ENCODE data around the gene PELI2.
A peak's percentile ranks its signal among the peaks of the same experiment; 100 is the strongest.

The PELI2 gene

DNA sequence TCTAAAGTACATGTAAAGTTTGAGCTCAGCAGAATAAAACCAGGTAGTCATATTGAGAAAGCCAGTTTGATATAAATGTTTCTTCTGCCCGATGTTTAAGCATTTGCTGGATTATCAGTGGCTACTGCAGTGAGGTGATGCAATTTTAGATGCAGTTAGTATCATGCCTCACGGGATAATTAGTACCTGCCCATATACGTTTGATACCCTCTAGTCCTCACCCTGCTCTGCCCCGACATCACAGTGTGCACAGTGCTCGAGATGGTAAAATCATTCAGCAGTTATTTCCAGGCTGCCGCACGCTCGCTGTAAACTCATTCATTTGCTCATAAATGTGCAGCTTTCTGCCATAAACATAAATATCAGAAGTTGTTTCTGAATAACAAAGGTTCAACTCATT is 152.7 kb downstream of the PELI2 start:
- TF ChIP-seq, protein P1, sequence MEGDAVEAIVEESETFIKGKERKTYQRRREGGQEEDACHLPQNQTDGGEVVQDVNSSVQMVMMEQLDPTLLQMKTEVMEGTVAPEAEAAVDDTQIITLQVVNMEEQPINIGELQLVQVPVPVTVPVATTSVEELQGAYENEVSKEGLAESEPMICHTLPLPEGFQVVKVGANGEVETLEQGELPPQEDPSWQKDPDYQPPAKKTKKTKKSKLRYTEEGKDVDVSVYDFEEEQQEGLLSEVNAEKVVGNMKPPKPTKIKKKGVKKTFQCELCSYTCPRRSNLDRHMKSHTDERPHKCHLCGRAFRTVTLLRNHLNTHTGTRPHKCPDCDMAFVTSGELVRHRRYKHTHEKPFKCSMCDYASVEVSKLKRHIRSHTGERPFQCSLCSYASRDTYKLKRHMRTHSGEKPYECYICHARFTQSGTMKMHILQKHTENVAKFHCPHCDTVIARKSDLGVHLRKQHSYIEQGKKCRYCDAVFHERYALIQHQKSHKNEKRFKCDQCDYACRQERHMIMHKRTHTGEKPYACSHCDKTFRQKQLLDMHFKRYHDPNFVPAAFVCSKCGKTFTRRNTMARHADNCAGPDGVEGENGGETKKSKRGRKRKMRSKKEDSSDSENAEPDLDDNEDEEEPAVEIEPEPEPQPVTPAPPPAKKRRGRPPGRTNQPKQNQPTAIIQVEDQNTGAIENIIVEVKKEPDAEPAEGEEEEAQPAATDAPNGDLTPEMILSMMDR (IDR thresholded peaks at IDR 0.05), result no peak
- Mint-ChIP-seq H3K9me3 (peaks cover 13% of the 10 kb centered on the region), H3K4me3 (no peak overlapping the region), H3K27me3 (ENCODE audit: low read depth, poor library complexity) (peaks cover 6% of the 10 kb centered on the region), H3K27ac (no peak overlapping the region), H3K36me3 (ENCODE audit: low read depth) (peaks cover 18% of the 10 kb centered on the region), H3K4me1 (no peaks in the 10 kb centered on the region)
- no peak for DNase-seq

DNA sequence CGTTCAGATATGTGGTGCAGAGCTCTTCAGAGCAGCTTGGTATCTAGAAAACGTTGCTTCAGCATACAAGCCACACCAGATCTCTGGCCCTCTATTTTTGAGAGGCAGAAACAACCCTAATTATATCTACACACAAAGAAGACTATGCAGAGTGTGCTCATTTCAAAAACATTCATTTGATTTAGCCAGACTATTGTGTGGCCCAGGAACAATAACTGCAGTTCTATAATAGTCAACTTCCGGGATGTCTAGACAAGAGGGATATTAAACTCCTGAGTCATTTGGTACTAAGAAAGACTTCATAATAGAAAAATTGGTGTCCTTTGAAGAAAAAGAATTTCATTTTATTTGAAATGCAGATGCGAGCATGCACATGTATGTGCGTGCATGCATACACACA is 153.8 kb downstream of the PELI2 start:
- DNase-seq, result no peak
- Mint-ChIP-seq H3K9me3 (peaks cover 23% of the 10 kb centered on the region), H3K36me3 (ENCODE audit: low read depth) (peaks cover 28% of the 10 kb centered on the region), H3K27me3 (ENCODE audit: low read depth, poor library complexity) (peaks cover 6% of the 10 kb centered on the region), H3K4me1 (no peaks in the 10 kb centered on the region), H3K4me3 (no peak overlapping the region), H3K27ac (no peak overlapping the region)
- TF ChIP-seq, protein P1 (IDR thresholded peaks at IDR 0.05), result no peak

DNA sequence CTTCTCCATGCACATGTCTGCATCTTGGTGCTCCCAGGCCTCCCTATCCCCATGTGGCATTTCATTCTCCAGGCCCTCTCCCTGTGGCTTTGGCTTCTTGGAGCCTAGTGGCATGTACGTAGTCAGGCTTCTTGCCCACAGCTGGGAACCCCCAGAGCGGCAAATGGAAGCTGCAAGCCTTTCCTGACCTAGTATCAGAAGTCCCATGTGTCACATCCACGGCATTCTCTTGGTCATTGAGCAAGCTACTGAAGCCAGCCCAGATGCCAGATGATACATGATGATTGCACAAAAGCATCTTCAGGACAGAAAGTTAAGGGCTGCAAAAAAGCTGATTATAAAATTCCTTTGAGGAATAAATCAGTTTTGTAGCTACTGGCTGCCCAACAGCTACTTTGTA is 154.9 kb downstream of the PELI2 start:
- Mint-ChIP-seq H3K27me3 (ENCODE audit: low read depth, poor library complexity) (peaks cover 6% of the 10 kb centered on the region), H3K4me1 (no peaks in the 10 kb centered on the region), H3K4me3 (no peak overlapping the region), H3K36me3 (ENCODE audit: low read depth) (peaks cover 35% of the 10 kb centered on the region), H3K27ac (no peak overlapping the region), H3K9me3 (peaks cover 25% of the 10 kb centered on the region)
- TF ChIP-seq, protein P1 (IDR thresholded peaks at IDR 0.05), result no peak
- no peak for DNase-seq

DNA sequence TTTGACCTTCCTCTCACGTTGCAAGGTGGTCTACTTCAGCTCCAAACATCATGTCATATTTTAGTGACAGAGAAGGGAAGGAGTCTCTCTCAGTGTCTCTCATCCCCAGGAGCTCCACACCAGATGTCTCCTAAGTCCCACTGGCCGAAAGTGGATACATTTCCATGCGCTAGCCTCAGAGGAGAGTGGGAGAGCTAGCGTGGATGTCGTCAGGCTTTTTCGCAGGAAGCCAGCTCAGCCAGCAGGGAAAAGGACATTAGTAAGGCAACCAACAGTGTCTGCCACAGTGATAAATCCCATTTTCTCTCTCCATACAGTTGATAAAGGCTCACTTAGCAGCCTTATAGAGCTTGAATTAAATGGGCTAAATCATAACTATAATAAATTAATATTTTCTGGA is 155.7 kb downstream of the PELI2 start:
- H3K36me3 Mint-ChIP-seq (ENCODE audit: low read depth), result peaks cover 35% of the 10 kb centered on the region
- H3K27me3 Mint-ChIP-seq (ENCODE audit: low read depth, poor library complexity), result peaks cover 6% of the 10 kb centered on the region
- H3K27ac Mint-ChIP-seq, result peak overlapping the region; percentile 42

DNA sequence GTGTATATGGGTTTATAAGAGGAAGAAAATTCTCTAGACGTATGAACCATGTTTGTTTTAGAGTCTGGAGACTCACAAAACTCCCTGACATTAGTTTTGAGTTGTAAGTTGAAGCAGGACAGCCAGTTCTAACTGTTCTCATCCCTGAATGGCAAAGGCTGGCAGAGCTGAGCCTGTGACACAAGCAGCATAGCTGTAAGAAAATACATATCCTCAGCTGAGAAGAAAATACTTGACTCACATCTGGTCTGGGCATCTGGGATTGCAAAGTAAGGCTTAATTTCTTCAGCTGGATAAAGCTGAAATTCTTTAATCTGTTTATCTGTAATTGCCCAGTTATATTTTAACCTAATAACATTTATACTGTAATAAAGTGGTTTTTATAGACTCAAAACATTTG is 156.3 kb downstream of the PELI2 start:
- no peak for DNase-seq
- Mint-ChIP-seq H3K27me3 (ENCODE audit: low read depth, poor library complexity) (peaks cover 6% of the 10 kb centered on the region), H3K27ac (no peak overlapping the region), H3K9me3 (peaks cover 25% of the 10 kb centered on the region), H3K36me3 (ENCODE audit: low read depth) (peaks cover 35% of the 10 kb centered on the region), H3K4me1 (no peaks in the 10 kb centered on the region), H3K4me3 (no peak overlapping the region)
- TF ChIP-seq, protein P1 (IDR thresholded peaks at IDR 0.05), result no peak

More for the DNA sequence above, 155.7 kb downstream of the PELI2 start:
- DNase-seq, result no peak
- no peaks in the 10 kb centered on the region for H3K4me1 Mint-ChIP-seq
- H3K9me3 Mint-ChIP-seq, result peaks cover 25% of the 10 kb centered on the region
- H3K4me3 Mint-ChIP-seq, result no peak overlapping the region
- TF ChIP-seq, protein P1 (IDR thresholded peaks at IDR 0.05), result no peak

DNA sequence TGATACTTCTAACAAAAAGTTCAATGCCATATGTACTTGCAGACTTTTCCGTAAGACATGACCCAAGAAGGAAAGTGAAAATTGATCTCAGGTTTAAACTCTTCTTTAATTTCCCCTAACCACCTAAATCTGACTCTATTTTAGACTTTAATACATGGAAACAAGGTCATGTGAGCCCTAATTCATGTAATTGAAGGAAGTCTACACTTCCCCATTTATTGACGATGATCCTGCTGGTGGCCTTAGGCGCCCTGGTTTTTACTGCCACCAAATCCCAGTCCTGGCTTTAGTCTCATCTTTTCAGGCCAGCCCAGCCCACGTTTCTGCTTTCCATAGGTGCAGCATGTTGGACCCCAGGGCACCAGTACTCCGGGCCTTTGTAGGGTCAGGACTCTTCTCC is 157.9 kb downstream of the PELI2 start:
- TF ChIP-seq, protein P1 (IDR thresholded peaks at IDR 0.05), result no peak
- DNase-seq, result no peak
- no peak overlapping the region for H3K27ac Mint-ChIP-seq
- H3K4me3 Mint-ChIP-seq, result no peak overlapping the region
- no peaks in the 10 kb centered on the region for H3K4me1 Mint-ChIP-seq
- H3K27me3 Mint-ChIP-seq (ENCODE audit: low read depth, poor library complexity), result peaks cover 3% of the 10 kb centered on the region
- peaks cover 25% of the 10 kb centered on the region for H3K9me3 Mint-ChIP-seq
- peaks cover 31% of the 10 kb centered on the region for H3K36me3 Mint-ChIP-seq (ENCODE audit: low read depth)
